Right kidney (tissue), 1 donor: Measurements from ENCODE around the gene CREBL2.
"Not testable (repeated sequence)": the region's sequence is repeated elsewhere in the genome, so short reads cannot be mapped to it uniquely, and the experiment has no call there.

Experiments used
- DNase-seq: peaks from one replicate; pipeline ENCODE4 v3.0.0-alpha.2; 2016

The CREBL2 gene

GRCh38 chr12:12595929-12596328 lies 15.7 kb upstream of the CREBL2 start:
- not testable (repeated sequence) for DNase-seq

GRCh38 chr12:12596598-12596997 lies 15.1 kb upstream of the CREBL2 start:
- DNase-seq, result not testable (repeated sequence)

GRCh38 chr12:12598864-12599263 lies 12.8 kb upstream of the CREBL2 start:
- DNase-seq, result no peak

- no peak for DNase-seq
Observed at GRCh38 chr12:12599750-12600643, 11.7 kb upstream of the CREBL2 start.

GRCh38 chr12:12600659-12601058 lies 11.0 kb upstream of the CREBL2 start:
- DNase-seq, result no peak

- DNase-seq, result no peak
Observed at GRCh38 chr12:12604740-12605139, 6.9 kb upstream of the CREBL2 start.

GRCh38 chr12:12606781-12607589 lies 4.7 kb upstream of the CREBL2 start:
- no peak for DNase-seq

- no peak for DNase-seq
Observed at GRCh38 chr12:12608557-12608957, 3.1 kb upstream of the CREBL2 start.

- DNase-seq, result no peak
Observed at GRCh38 chr12:12609692-12610091, 2.0 kb upstream of the CREBL2 start.

- DNase-seq, result no peak
Observed at GRCh38 chr12:12610711-12611110, 965 bp upstream of the CREBL2 start.

- DNase-seq, result no peak
Observed at GRCh38 chr12:12612358-12612757, 682 bp downstream of the CREBL2 start.

GRCh38 chr12:12613344-12613743 lies 1.7 kb downstream of the CREBL2 start:
- no peak for DNase-seq

GRCh38 chr12:12614342-12614741 lies 2.7 kb downstream of the CREBL2 start:
- no peak for DNase-seq

- DNase-seq, result no peak
Observed at GRCh38 chr12:12616512-12617310, 5.0 kb downstream of the CREBL2 start.

GRCh38 chr12:12618064-12618463 lies 6.4 kb downstream of the CREBL2 start:
- DNase-seq, result not testable (repeated sequence)

- DNase-seq, result no peak
Observed at GRCh38 chr12:12620730-12621315, 9.1 kb downstream of the CREBL2 start.

GRCh38 chr12:12622418-12622817 lies 10.7 kb downstream of the CREBL2 start:
- no peak for DNase-seq

GRCh38 chr12:12624498-12624992 lies 12.9 kb downstream of the CREBL2 start:
- no peak for DNase-seq

- DNase-seq, result no peak
Observed at GRCh38 chr12:12626471-12626870, 14.8 kb downstream of the CREBL2 start.

GRCh38 chr12:12627308-12627827 lies 15.7 kb downstream of the CREBL2 start:
- no peak for DNase-seq

- no peak for DNase-seq
Observed at GRCh38 chr12:12628013-12628412, 16.3 kb downstream of the CREBL2 start.

GRCh38 chr12:12630850-12631249 lies 19.2 kb downstream of the CREBL2 start:
- DNase-seq, result no peak
